H9 (cell line): Measurements from ENCODE around the gene LNPEP. TPM values are rescaled to one million over a fixed set of nuclear protein-coding genes. Genes with fewer than 3 reads are reported as not detected.

Experiments
- DNase-seq: peaks from one replicate; pipeline ENCODE4 v3.0.0-alpha.2; 2017
- H2AFZ ChIP-seq: one replicate; pipeline ENCODE4 v1.6.1; 2013; ENCODE audit warnings: mild to moderate bottlenecking, low read length, control low read depth, moderate library complexity
- H2AK5ac ChIP-seq: 2 replicates; pipeline ENCODE4 v1.6.1; 2013; ENCODE audit warnings: low read length, control low read depth, mixed read lengths; ENCODE audit not compliant: insufficient read length
- H2BK120ac ChIP-seq: one replicate; pipeline ENCODE4 v1.6.1; 2013; ENCODE audit warnings: low read depth, mild to moderate bottlenecking, low read length, control low read depth, inconsistent platforms; ENCODE audit not compliant: poor library complexity, severe bottlenecking
- H2BK12ac ChIP-seq: 2 replicates; pipeline ENCODE4 v1.6.1; 2013; ENCODE audit warnings: low read length, control low read depth, mixed read lengths, low read depth; ENCODE audit not compliant: insufficient read length
- H2BK15ac ChIP-seq: 2 replicates; pipeline ENCODE4 v1.6.1; 2013; ENCODE audit warnings: low read depth, low read length, control low read depth
- H2BK20ac ChIP-seq: one replicate; pipeline ENCODE4 v1.6.1; 2013; ENCODE audit warnings: low read depth, mild to moderate bottlenecking, low read length, control low read depth, inconsistent platforms; ENCODE audit not compliant: poor library complexity, severe bottlenecking
- H2BK5ac ChIP-seq: 2 replicates; pipeline ENCODE4 v1.6.1; 2013; ENCODE audit warnings: low read length, control low read depth, mixed read lengths; ENCODE audit not compliant: insufficient read length
- H3K14ac ChIP-seq: 2 replicates; pipeline ENCODE4 v1.6.1; 2013; ENCODE audit warnings: low read length, control low read depth; ENCODE audit not compliant: insufficient read depth
- H3K18ac ChIP-seq: 2 replicates; pipeline ENCODE4 v1.6.1; 2013; ENCODE audit warnings: low read depth, mild to moderate bottlenecking, mixed read lengths, low read length, control low read depth; ENCODE audit not compliant: insufficient read length
- H3K23ac ChIP-seq: 2 replicates; pipeline ENCODE4 v1.6.1; 2013; ENCODE audit warnings: low read length, control low read depth, mixed read lengths, low read depth; ENCODE audit not compliant: insufficient read length
- H3K23me2 ChIP-seq: 2 replicates; pipeline ENCODE4 v1.6.1; 2013; ENCODE audit warnings: low read depth, mild to moderate bottlenecking, mixed read lengths, low read length, control low read depth; ENCODE audit not compliant: insufficient read length, poor library complexity, severe bottlenecking
- H3K27ac ChIP-seq: 2 replicates; pipeline ENCODE4 v1.5.1; 2013; ENCODE audit warnings: low read length, control low read depth, mixed read lengths, low read depth; ENCODE audit not compliant: insufficient read length
- H3K27me3 ChIP-seq: 2 replicates; pipeline ENCODE4 v1.6.1; 2013; ENCODE audit warnings: low read length, control low read depth, inconsistent platforms; ENCODE audit not compliant: insufficient read depth
- H3K4ac ChIP-seq: 2 replicates; pipeline ENCODE4 v1.6.1; 2013; ENCODE audit warnings: low read depth, mild to moderate bottlenecking, control low read depth, inconsistent platforms, low read length, moderate library complexity
- H3K4me1 ChIP-seq: 2 replicates; pipeline ENCODE4 v1.6.1; 2013; ENCODE audit warnings: low read length, control low read depth, inconsistent platforms; ENCODE audit not compliant: insufficient read depth
- H3K4me2 ChIP-seq: 2 replicates; pipeline ENCODE4 v1.6.1; 2013; ENCODE audit warnings: low read length, control low read depth, mixed read lengths; ENCODE audit not compliant: insufficient read length, insufficient read depth
- H3K56ac ChIP-seq: 2 replicates; pipeline ENCODE4 v1.6.1; 2013; ENCODE audit warnings: low read depth, mild to moderate bottlenecking, mixed read lengths, low read length, control low read depth; ENCODE audit not compliant: insufficient read length
- H3K79me1 ChIP-seq: 2 replicates; pipeline ENCODE4 v1.6.1; 2013; ENCODE audit warnings: low read depth, mild to moderate bottlenecking, moderate library complexity, low read length, control low read depth, inconsistent platforms; ENCODE audit not compliant: insufficient read depth, poor library complexity, severe bottlenecking
- H3K79me2 ChIP-seq: 2 replicates; pipeline ENCODE4 v1.6.1; 2013; ENCODE audit warnings: low read length, control low read depth, inconsistent platforms; ENCODE audit not compliant: insufficient read depth
- H3K9ac ChIP-seq: 2 replicates; pipeline ENCODE4 v1.6.1; 2013; ENCODE audit warnings: low read length, control low read depth, mixed read lengths; ENCODE audit not compliant: insufficient read length; ENCODE audit errors: extremely low read depth
- H3K9me3 ChIP-seq: one replicate; pipeline ENCODE4 v1.6.1; 2013; ENCODE audit warnings: low read depth, low read length, inconsistent platforms; ENCODE audit not compliant: control insufficient read depth
- H3T11ph ChIP-seq: one replicate; pipeline ENCODE4 v1.6.1; 2013; ENCODE audit warnings: mild to moderate bottlenecking, low read length, control low read depth, inconsistent platforms
- H4K20me1 ChIP-seq: one replicate; pipeline ENCODE4 v1.6.1; 2013; ENCODE audit not compliant: control insufficient read depth, insufficient read length, insufficient read depth
- H4K5ac ChIP-seq: 2 replicates; pipeline ENCODE4 v1.6.1; 2013; ENCODE audit warnings: low read depth, mild to moderate bottlenecking, mixed read lengths, low read length, control low read depth; ENCODE audit not compliant: insufficient read length
- H4K8ac ChIP-seq: replicated peaks from 2 replicates; pipeline ENCODE4 v1.6.1; 2013; ENCODE audit warnings: low read length, control low read depth, mixed read lengths, low read depth; ENCODE audit not compliant: insufficient read length
- H4K91ac ChIP-seq: 2 replicates; pipeline ENCODE4 v1.6.1; 2013; ENCODE audit warnings: low read depth, mild to moderate bottlenecking, moderate library complexity, mixed read lengths, low read length, control low read depth; ENCODE audit not compliant: insufficient read length
- H3K27ac Mint-ChIP-seq, 3 experiments: 2 replicates in 2 of 3; 3 replicates in 1 of 3; pipeline ENCODE4 v1.8.0; 2020 to 2021; ENCODE audit warnings: mixed read lengths in 3 of 3, mild to moderate bottlenecking in 1 of 3, moderate library complexity in 1 of 3
- H3K27me3 Mint-ChIP-seq: 2 replicates; pipeline ENCODE4 v1.8.0; 2021; ENCODE audit warnings: low read depth, mild to moderate bottlenecking, moderate library complexity, mixed read lengths
- H3K36me3 Mint-ChIP-seq, 3 experiments: 2 replicates in 2 of 3; 3 replicates in 1 of 3; pipeline ENCODE4 v1.8.0; 2020 to 2021; ENCODE audit warnings: low read depth in 3 of 3, mixed read lengths in 3 of 3; ENCODE audit not compliant: insufficient read depth in 1 of 3
- H3K4me1 Mint-ChIP-seq, 2 experiments: 2 replicates each; pipeline ENCODE4 v1.8.0; 2020; ENCODE audit warnings: mixed read lengths in 2 of 2
- H3K4me3 Mint-ChIP-seq, 2 experiments: 2 replicates in 1 of 2; 3 replicates in 1 of 2; pipeline ENCODE4 v1.8.0; 2020 to 2021; ENCODE audit warnings: mild to moderate bottlenecking in 2 of 2, mixed read lengths in 2 of 2, moderate library complexity in 1 of 2
- H3K9me3 Mint-ChIP-seq, 2 experiments: 2 replicates in 1 of 2; 3 replicates in 1 of 2; pipeline ENCODE4 v1.8.0; 2020; ENCODE audit warnings: mild to moderate bottlenecking in 2 of 2, mixed read lengths in 2 of 2, moderate library complexity in 1 of 2
- CTCF ChIP-seq: fragments of 200-600 bp; sonication (generic); conservative IDR thresholded peaks from 3 replicates; pipeline ENCODE4 v1.8.0; 2021; ENCODE audit warnings: antibody characterized with exemption, mild to moderate bottlenecking
- WGBS: extraction: QIAGEN DNeasy Blood & Tissue Kit; methylation state at CpG from one replicate; pipeline ENCODE4 v1.1.7; 2013; ENCODE audit warnings: missing lambda C conversion rate, low lambda C conversion rate, mixed read lengths; ENCODE audit not compliant: insufficient read length; ENCODE audit errors: extremely low coverage; 5-methylcytosine and 5-hydroxymethylcytosine counted together
- total RNA-seq: library from RNA; stranded (reverse); gene quantifications from 2 replicates; pipeline ENCODE4 v1.2.1, GENCODE V29; 2021

Gene LNPEP
- total RNA-seq, 1 experiment from 2014 or later = 4.1 TPM

- TF ChIP-seq CTCF = no peak
- no peak overlapping the region for H3K9ac ChIP-seq
- no peak overlapping the region for H2BK5ac ChIP-seq
- no peak for DNase-seq
- H3K9me3 ChIP-seq = no peaks in the 10 kb centered on the region
- no peaks in the 10 kb centered on the region for H3K36me3 Mint-ChIP-seq
- no peaks in the 10 kb centered on the region for H3K9me3 Mint-ChIP-seq
- H3K79me1 ChIP-seq = no peaks in the 10 kb centered on the region
- no peak overlapping the region for H3K14ac ChIP-seq
- H2AFZ ChIP-seq = no peak overlapping the region
- H3K79me2 ChIP-seq = no peaks in the 10 kb centered on the region
- no peak overlapping the region for H3K4me3 Mint-ChIP-seq
- H4K5ac ChIP-seq = no peak overlapping the region
- WGBS = no CpG with 5 or more reads among the region's 2 CpGs
- no peak overlapping the region for H2BK15ac ChIP-seq
- no peaks in the 10 kb centered on the region for H3K23me2 ChIP-seq
- H2BK20ac ChIP-seq = no peak overlapping the region
- H3T11ph ChIP-seq = no peak overlapping the region
- no peaks in the 10 kb centered on the region for H4K20me1 ChIP-seq
- H3K27ac Mint-ChIP-seq = no peak overlapping the region
- no peak overlapping the region for H3K23ac ChIP-seq
- no peak overlapping the region for H3K18ac ChIP-seq
- H3K27ac ChIP-seq = no peak overlapping the region
- no peak overlapping the region for H4K91ac ChIP-seq
- no peaks in the 10 kb centered on the region for H3K27me3 ChIP-seq
- no peak overlapping the region for H2BK12ac ChIP-seq
- H3K4me1 ChIP-seq = no peaks in the 10 kb centered on the region
- no peaks in the 10 kb centered on the region for H3K27me3 Mint-ChIP-seq
- H4K8ac ChIP-seq = no peak overlapping the region
- no peak overlapping the region for H2AK5ac ChIP-seq
- H3K4me2 ChIP-seq = no peak overlapping the region
- H3K4ac ChIP-seq = no peak overlapping the region
- H2BK120ac ChIP-seq = no peak overlapping the region
- H3K4me1 Mint-ChIP-seq = no peaks in the 10 kb centered on the region
- no peak overlapping the region for H3K56ac ChIP-seq
Observed at GRCh38 chr5:96911139-96911538, 24.7 kb upstream of the LNPEP start.
